Hepatocyte (in vitro differentiated cells): ENCODE data around the gene TRIM10. TPM values are rescaled to one million over a fixed set of nuclear protein-coding genes. Genes with fewer than 3 reads are reported as not detected.
A peak's percentile ranks its signal among the peaks of the same experiment; 100 is the strongest.

Experiments used
- DNase-seq: peaks from one replicate; pipeline ENCODE4 v3.0.0-alpha.2; 2016; ENCODE audit warnings: low spot score
- H2AFZ ChIP-seq: fragments of 200-600 bp; sonication (generic); 2 replicates; pipeline ENCODE4 v1.6.0; 2016; ENCODE audit warnings: antibody characterized with exemption, mild to moderate bottlenecking
- H3K27ac ChIP-seq: fragments of 200-600 bp; sonication (generic); 2 replicates; pipeline ENCODE4 v1.5.1; 2016; ENCODE audit warnings: mild to moderate bottlenecking
- H3K27me3 ChIP-seq: fragments of 200-600 bp; sonication (generic); 2 replicates; pipeline ENCODE4 v1.6.1; 2016
- H3K36me3 ChIP-seq: fragments of 200-600 bp; sonication (generic); replicated peaks from 2 replicates; pipeline ENCODE4 v1.5.1; 2016; ENCODE audit warnings: low read depth; ENCODE audit not compliant: insufficient read depth
- H3K4me1 ChIP-seq: fragments of 200-600 bp; sonication (generic); 2 replicates; pipeline ENCODE4 v1.5.1; 2016; ENCODE audit warnings: mild to moderate bottlenecking, moderate library complexity; ENCODE audit not compliant: insufficient read depth
- H3K4me2 ChIP-seq: fragments of 200-600 bp; sonication (generic); 2 replicates; pipeline ENCODE4 v1.6.0; 2016
- H3K4me3 ChIP-seq: fragments of 200-600 bp; sonication (generic); 2 replicates; pipeline ENCODE4 v1.5.1; 2016; ENCODE audit warnings: mild to moderate bottlenecking
- H3K79me2 ChIP-seq: fragments of 200-600 bp; sonication (generic); 2 replicates; pipeline ENCODE4 v1.6.0; 2017; ENCODE audit warnings: mild to moderate bottlenecking
- H3K9me2 ChIP-seq: fragments of 200-600 bp; sonication (generic); replicated peaks from 2 replicates; pipeline ENCODE4 v1.6.0; 2017; ENCODE audit warnings: mild to moderate bottlenecking; ENCODE audit not compliant: insufficient read depth
- H3K9me3 ChIP-seq: fragments of 200-600 bp; sonication (generic); 2 replicates; pipeline ENCODE4 v1.5.1; 2016; ENCODE audit warnings: low read depth, mild to moderate bottlenecking
- H4K20me1 ChIP-seq: fragments of 200-600 bp; sonication (generic); 2 replicates; pipeline ENCODE4 v1.6.0; 2016; ENCODE audit warnings: mild to moderate bottlenecking; ENCODE audit not compliant: insufficient read depth, poor library complexity, severe bottlenecking
- EZH2 ChIP-seq: fragments of 200-600 bp; sonication (generic); IDR thresholded peaks from 2 replicates; pipeline ENCODE4 v1.6.1; 2016; ENCODE audit warnings: antibody characterized with exemption, mild to moderate bottlenecking, borderline replicate concordance
- EZH2phosphoT487 ChIP-seq: fragments of 200-600 bp; sonication (generic); IDR thresholded peaks from one replicate; pipeline ENCODE4 v1.6.1; 2018; ENCODE audit warnings: antibody characterized with exemption, mild to moderate bottlenecking, low read depth, moderate library complexity; ENCODE audit not compliant: unreplicated experiment, severe bottlenecking
- WGBS: methylation state at CpG from one replicate; pipeline ENCODE4 v1.1.6; 2016; ENCODE audit warnings: low lambda C conversion rate; ENCODE audit errors: missing lambda C conversion rate; 5-methylcytosine and 5-hydroxymethylcytosine counted together
- polyA plus RNA-seq: library from polyadenylated mRNA; unstranded; fragments of >200 nt; fragmentation: Nextera tagmentation; extraction: Ambion mirVana; gene quantifications from 2 replicates; pipeline ENCODE4 v1.2.1, GENCODE V29; 2016
- total RNA-seq: library from RNA; depleted of rRNA; stranded (reverse); fragments of >200 nt; gene quantifications from 2 replicates; pipeline ENCODE4 v1.2.3, GENCODE V29; 2014
- TF ChIP-seq, protein P1 (sequence below): fragments of 200-600 bp; sonication (generic); IDR thresholded peaks from 2 replicates; pipeline ENCODE4 v1.5.1; 2016; ENCODE audit warnings: antibody characterized with exemption, mild to moderate bottlenecking; ENCODE audit not compliant: poor library complexity

TRIM10 gene
- total RNA-seq (0.12 and 0.27 TPM in 2 replicates), polyA plus RNA-seq (0.16 and 1.1 TPM in 2 replicates)

DNA sequence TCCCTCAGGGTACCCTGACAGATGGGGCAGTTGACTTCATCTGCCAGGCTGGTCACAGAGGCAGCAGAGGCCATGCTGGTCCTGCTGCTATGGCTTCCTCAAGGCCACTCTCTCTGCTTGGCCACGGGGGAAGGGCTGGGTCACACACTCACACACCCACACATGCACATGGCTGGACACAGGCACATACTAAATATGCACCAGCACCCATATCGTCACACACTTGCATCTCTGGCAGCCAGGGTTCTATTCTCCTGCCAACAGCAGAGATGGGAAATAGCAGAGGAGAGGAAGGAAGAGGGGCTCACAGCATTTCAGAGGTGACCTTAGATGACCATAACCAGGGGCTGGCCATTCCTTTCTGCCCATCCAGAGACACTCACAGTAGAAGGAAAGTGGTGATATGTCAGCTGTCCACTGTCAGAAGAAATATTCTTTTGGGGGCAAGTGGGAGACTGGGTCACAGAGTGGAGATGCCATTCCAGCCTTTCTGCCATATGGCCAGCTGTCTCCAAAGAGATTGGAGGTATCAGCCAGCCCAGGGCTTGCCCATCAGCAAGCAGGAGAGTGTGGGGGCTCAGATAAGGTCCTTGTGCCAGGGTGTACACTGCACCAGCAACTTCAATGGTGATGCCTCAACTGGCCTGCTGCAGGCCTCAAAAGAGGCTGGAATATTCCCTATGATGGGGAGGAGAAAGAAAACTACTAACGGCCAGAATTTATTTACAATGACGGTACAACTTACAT, at the start of gene TRIM10:
TRIM10 (minus strand) TSS at position 427 of the 747 bp plus-strand sequence; CDS start at position 74, 353 bp downstream.
- no peak for TF ChIP-seq EZH2phosphoT487
- TF ChIP-seq EZH2: no peak
- TF ChIP-seq, protein P1, sequence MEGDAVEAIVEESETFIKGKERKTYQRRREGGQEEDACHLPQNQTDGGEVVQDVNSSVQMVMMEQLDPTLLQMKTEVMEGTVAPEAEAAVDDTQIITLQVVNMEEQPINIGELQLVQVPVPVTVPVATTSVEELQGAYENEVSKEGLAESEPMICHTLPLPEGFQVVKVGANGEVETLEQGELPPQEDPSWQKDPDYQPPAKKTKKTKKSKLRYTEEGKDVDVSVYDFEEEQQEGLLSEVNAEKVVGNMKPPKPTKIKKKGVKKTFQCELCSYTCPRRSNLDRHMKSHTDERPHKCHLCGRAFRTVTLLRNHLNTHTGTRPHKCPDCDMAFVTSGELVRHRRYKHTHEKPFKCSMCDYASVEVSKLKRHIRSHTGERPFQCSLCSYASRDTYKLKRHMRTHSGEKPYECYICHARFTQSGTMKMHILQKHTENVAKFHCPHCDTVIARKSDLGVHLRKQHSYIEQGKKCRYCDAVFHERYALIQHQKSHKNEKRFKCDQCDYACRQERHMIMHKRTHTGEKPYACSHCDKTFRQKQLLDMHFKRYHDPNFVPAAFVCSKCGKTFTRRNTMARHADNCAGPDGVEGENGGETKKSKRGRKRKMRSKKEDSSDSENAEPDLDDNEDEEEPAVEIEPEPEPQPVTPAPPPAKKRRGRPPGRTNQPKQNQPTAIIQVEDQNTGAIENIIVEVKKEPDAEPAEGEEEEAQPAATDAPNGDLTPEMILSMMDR: no peak
- H3K4me2 ChIP-seq: no peak within 1 kb of the TSS
- no peak within 1 kb of the TSS for H3K4me3 ChIP-seq
- H4K20me1 ChIP-seq: no peaks in the 10 kb centered on the region
- H3K9me2 ChIP-seq: no peaks in the 10 kb centered on the region
- peaks cover 13% of the 10 kb centered on the region for H3K27me3 ChIP-seq
- no peak for DNase-seq
- no peak within 1 kb of the TSS for H2AFZ ChIP-seq
- H3K79me2 ChIP-seq: no peaks in the 10 kb centered on the region
- H3K4me1 ChIP-seq: peaks cover under 1% of the 10 kb centered on the region
- WGBS: 87% methylated on average over 4 of the region's 4 CpGs
- no peaks in the 10 kb centered on the region for H3K9me3 ChIP-seq
- H3K36me3 ChIP-seq: no peaks in the 10 kb centered on the region
- H3K27ac ChIP-seq: no peak within 1 kb of the TSS

GRCh38 chr6:30207619-30208295, 46.7 kb upstream of the TRIM10 start:
- no peaks in the 10 kb centered on the region for H3K36me3 ChIP-seq
- H3K79me2 ChIP-seq: peaks cover 89% of the 10 kb centered on the region
- DNase-seq: no peak
- H3K9me3 ChIP-seq: no peaks in the 10 kb centered on the region
- peak overlapping the region; percentile 78 for H3K27ac ChIP-seq
- TF ChIP-seq EZH2phosphoT487: no peak
- no peak for TF ChIP-seq EZH2
- TF ChIP-seq, protein P1: no peak
- peaks cover 62% of the 10 kb centered on the region for H4K20me1 ChIP-seq
- peaks cover 38% of the 10 kb centered on the region for H3K4me1 ChIP-seq
- no peaks in the 10 kb centered on the region for H3K27me3 ChIP-seq
- 62% methylated on average over 4 of the region's 4 CpGs for WGBS
- no peak overlapping the region for H3K4me3 ChIP-seq
- H2AFZ ChIP-seq: no peak overlapping the region
- H3K4me2 ChIP-seq: peak overlapping the region; percentile 65
- H3K9me2 ChIP-seq: no peaks in the 10 kb centered on the region

DNA sequence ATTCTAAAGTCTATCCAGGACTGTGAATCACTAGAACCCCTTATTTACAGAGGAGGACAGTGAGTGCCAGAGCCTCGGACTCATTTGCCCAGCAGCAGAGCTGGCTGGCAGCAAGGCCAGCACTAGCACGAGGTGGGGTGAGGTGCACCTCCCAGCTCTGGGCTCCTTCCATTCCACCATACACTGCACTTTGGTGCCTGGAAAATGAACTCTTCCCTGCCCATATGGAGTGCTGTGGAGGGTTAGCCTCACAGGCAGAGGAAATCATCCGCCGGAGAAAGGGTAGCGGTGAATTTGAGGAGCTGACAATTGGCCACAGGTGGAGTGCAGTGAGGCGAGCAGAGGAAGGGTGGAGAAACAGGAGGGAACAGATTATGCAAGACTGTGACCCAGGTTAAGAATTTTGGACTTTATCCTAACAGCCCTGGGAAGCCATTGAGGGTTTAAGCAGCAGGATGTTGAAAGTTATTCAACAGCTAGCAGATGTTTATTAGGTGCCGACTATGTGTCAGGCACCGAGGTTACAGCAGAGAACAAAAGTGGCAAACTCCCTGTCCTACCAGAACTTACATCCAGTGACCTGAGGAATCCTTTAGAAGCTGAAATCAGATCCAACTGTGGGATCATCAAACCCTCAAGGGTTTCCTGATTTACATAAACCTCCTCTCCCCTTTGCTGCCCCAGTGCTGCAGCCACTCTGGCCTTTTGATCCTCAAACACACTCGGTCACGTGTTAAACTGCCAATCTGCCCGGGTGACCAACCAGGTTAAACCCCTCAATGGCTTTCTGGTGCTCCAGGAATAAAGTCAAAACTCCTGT, 46.0 kb upstream of the TRIM10 start:
- no peaks in the 10 kb centered on the region for H3K27me3 ChIP-seq
- peak overlapping the region; percentile 78 for H3K27ac ChIP-seq
- no peak overlapping the region for H3K4me3 ChIP-seq
- peaks cover 90% of the 10 kb centered on the region for H3K79me2 ChIP-seq
- no peak overlapping the region for H2AFZ ChIP-seq
- WGBS: 32% methylated on average over 11 of the region's 11 CpGs
- peak overlapping the region; percentile 65 for H3K4me2 ChIP-seq
- TF ChIP-seq, protein P1: no peak
- TF ChIP-seq EZH2 (no peak), EZH2phosphoT487 (no peak)
- peak; percentile 54 for DNase-seq
- no peaks in the 10 kb centered on the region for H3K36me3 ChIP-seq
- H3K4me1 ChIP-seq: peaks cover 36% of the 10 kb centered on the region
- H4K20me1 ChIP-seq: peaks cover 67% of the 10 kb centered on the region
- H3K9me2 ChIP-seq: no peaks in the 10 kb centered on the region
- no peaks in the 10 kb centered on the region for H3K9me3 ChIP-seq
